ENCODE measurements around the gene PRPH2.
"Not testable (repeated sequence)": the region's sequence is repeated elsewhere in the genome, so short reads cannot be mapped to it uniquely, and the experiment has no call there.

The PRPH2 gene

DNA sequence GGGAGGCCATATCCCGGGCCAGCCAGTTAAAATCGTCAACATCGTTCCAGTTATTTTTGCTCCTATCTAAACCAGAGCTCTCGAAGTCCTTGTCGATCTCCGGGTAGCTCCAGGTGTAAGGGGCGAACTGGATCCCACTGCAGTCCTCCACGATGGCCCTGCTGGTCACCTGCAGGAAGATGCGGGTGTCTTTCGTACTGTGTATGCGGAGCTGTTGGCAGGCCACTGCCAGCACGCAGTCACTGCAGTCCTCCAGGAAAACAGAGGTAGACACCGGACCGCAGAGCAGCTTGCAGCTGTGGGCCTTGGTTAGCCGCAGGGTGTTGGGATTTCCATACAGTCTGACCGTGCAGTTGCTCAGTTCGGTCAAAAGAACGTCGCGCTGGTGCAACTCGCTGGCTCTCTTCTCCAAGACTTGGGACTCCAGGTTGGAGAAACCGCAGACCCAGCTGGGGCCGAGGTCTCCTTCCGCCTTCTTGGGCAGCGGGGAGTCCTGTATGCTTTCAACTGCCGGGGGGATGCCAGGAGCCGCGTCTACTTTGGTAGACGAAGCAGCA lies 22.8 kb upstream of the PRPH2 start:
- DNase-seq, result peak; percentile 16
- in situ Hi-C loops (cut with HindIII; ENCODE audit: low pct_ligation_motif_present, low pct_unique_long_range_greater_than_20kb, low sequenced_read_pairs), result no loop called here

DNA sequence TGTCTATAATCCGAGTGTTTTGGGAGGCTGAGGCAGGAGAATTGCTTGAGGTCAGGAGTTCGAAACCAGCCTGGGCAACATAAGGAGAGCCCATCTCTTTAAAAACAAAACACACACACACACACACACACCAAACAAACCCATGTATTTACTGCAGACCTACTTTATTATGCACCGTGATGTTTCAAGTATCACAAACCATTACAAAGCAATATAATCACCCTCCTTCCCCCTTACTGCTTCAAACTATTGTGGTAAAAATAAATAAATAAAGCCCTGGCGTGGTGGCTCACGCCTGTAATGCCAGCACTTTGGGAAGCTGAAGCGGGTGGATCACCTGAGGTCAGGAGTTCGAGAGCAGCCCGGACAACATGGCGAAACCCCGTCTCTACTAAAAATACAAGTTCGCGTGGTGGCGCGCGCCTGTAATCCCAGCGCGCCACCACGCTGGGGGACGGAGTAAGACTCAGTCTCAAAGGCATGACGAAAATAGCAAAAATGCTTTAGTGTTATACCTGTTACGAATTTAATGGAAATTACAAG lies 22.0 kb upstream of the PRPH2 start:
- in situ Hi-C loops (cut with HindIII; ENCODE audit: low pct_ligation_motif_present, low pct_unique_long_range_greater_than_20kb, low sequenced_read_pairs), result no loop called here
- DNase-seq, result no peak

DNA sequence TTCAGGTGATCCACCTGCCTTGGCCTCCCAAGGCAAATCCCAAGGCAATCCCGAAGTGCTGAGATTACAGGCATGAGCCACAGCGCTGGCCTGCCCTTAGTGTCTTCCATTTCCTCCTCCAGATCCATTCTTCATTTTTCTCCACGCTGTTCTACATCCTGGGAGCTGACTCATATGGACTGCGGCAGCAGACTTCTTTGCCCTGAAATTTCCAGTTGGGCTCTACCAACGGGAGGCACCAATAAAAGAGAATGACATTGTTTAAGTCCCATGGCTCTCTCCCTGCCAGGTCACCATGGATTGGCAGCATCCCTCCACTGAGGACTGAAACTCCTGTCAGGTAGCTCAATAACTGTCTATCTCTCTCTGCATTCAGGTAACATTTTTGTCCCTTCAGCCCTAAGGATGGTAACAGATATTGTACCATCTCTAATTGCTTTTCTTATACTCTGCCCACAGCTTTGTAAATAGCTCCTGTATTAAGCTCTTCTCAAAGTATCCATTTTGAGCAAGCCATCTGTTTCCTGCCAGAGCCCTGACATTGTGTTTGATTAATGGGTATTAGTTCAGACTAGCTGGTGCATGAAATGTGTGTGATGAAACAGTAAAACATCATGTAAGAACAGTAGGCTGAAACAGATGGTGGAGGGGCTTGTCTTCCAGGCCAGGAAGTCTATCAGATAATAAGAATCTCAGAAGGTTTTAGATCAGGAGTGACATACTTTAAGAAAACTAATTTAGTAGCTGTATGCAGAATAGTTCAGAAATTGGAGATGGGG lies 19.9 kb upstream of the PRPH2 start:
- in situ Hi-C loops (cut with HindIII; ENCODE audit: low pct_ligation_motif_present, low pct_unique_long_range_greater_than_20kb, low sequenced_read_pairs), result no loop called here
- DNase-seq, result peak; percentile 13

DNA sequence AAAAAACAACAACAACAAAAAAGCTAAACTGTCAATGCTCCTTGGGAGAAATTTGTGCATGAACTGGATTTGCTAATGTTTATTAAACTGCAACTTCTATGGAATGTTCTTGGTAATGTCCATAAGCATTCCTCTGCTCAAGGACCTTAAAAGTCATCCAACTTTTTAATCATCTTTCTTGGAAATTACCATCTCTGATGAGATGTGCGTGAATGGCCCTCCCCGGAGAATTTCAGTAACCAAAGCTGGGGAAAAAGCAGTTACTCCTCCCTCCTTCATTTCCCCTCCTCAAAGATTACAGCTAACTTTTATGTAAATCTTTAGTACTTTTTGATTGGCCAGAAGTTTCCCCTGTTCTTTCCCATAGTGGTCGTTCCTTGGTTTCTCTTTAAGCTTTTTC lies 18.3 kb upstream of the PRPH2 start:
- no peak for DNase-seq
- in situ Hi-C loops (cut with HindIII; ENCODE audit: low pct_ligation_motif_present, low pct_unique_long_range_greater_than_20kb, low sequenced_read_pairs), result no loop called here

DNA sequence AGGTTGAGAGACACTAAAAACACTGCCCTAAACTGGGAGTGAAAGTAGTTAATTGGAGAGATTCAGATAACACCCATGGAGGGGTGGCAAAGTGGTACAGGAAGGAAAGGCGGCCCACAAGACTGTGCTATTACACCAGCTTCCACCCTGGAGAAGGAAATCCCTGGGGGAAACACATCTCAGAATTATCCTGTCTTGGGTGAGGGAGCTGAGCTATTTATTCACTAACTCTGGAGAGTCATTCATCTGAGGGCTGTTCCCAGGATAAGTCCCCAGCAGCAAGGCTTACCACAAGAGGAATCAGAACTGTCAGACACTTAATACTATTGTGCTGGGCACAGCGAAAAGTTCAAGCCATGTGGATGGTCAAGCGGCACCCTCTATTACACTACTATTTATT lies 13.6 kb upstream of the PRPH2 start:
- in situ Hi-C loops (cut with HindIII; ENCODE audit: low pct_ligation_motif_present, low pct_unique_long_range_greater_than_20kb, low sequenced_read_pairs), result no loop called here
- peak; percentile 83 for DNase-seq

DNA sequence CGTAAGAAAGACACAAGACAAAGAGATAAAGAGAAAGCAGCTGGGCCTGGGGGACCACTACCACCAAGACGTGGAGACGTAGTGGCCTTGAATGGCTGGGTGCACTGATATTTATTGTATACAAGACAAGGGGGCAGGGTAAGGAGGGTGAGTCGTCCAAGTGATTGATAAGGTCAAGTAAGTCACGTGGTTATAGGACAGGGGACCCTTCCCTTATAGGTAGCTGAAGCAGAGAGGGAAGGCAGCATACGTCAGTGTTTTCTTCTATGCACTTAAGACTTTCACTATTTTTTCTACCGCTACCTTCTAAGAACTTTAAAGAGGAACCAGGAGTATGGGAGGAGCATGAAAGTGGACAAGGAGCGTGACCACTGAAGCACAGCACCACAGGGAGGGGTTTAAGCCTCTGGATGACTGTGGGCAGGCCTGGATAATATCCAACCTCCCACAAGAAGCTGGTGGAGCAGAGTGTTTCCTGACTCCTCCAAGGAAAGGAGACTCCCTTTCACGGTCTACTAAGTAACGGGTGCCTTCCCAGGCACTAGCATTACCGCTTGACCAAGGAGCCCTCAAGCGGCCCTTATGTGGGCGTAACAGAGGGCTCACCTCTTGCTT lies 11.6 kb upstream of the PRPH2 start:
- DNase-seq, result peak; percentile 81

DNA sequence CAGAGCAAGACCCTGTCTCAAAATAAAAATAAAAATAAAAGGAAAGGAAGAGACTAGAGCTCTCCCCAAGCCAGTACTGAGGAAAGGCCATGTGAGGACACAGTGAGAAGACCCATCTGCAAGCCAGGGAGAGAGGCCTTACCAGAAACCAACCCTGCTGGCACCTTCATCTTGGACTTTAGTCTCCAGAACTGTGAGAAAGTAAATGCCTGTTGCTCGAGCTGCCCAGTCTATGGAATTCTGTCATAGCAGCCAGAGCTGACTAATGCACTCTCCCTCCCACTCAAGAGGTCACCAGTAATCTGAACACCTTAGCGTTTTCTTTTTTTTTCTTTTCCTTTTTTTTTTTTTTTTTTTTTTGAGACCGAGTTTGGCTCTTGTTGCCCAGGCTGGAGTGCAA lies 7.3 kb upstream of the PRPH2 start:
- in situ Hi-C loops (cut with HindIII; ENCODE audit: low pct_ligation_motif_present, low pct_unique_long_range_greater_than_20kb, low sequenced_read_pairs), result no loop called here
- DNase-seq, result no peak

More for the DNA sequence above, 11.6 kb upstream of the PRPH2 start:
- in situ Hi-C loops (cut with HindIII; ENCODE audit: low pct_ligation_motif_present, low pct_unique_long_range_greater_than_20kb, low sequenced_read_pairs), result not testable (repeated sequence)

DNA sequence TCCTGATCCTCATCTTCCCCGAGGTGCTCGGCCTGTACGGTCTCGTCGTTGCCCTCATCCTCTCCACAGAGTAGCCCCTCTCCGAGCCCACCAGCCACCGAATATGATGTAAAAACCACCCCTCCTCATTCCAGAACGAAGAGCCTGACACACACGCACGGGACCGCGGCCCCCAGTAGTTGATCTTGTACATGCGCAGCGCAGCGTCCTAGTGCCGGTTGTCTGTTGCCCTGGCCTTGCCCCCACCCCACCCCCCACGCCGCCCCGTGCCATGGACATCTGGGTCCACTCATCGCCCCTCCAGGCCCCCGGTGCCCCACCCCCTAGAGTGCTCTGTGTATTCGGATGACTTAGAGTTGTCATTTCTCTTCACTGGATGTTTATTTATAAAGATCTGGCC lies 5.2 kb upstream of the PRPH2 start:
- no peak for DNase-seq
- in situ Hi-C loops (cut with HindIII; ENCODE audit: low pct_ligation_motif_present, low pct_unique_long_range_greater_than_20kb, low sequenced_read_pairs), result no loop called here

DNA sequence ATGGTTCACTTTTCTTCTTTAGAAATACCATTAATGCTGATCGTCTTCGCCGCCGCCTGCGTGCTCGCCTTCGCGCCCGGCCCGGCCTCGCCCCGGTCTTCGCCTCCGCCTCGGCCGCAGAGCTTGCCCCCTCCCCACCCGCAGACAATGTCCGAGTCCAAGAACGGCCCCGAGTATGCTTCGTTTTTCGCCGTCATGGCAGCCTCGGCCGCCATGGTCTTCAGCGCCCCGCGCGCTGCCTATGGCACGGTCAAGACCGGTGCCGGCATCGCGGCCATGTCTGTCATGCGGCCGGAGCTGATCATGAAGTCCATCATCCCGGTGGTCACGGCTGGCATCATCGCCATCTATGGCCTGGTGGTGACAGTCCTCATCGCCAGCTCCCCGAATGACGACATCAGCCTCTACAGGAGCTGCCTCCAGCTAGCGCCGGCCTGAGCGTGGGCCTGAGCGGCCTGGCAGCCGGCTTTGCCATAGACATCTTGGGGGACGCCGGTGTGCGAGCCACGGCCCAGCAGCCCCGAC lies 4.8 kb upstream of the PRPH2 start:
- no peak for DNase-seq
- in situ Hi-C loops (cut with HindIII; ENCODE audit: low pct_ligation_motif_present, low pct_unique_long_range_greater_than_20kb, low sequenced_read_pairs), result no loop called here

DNA sequence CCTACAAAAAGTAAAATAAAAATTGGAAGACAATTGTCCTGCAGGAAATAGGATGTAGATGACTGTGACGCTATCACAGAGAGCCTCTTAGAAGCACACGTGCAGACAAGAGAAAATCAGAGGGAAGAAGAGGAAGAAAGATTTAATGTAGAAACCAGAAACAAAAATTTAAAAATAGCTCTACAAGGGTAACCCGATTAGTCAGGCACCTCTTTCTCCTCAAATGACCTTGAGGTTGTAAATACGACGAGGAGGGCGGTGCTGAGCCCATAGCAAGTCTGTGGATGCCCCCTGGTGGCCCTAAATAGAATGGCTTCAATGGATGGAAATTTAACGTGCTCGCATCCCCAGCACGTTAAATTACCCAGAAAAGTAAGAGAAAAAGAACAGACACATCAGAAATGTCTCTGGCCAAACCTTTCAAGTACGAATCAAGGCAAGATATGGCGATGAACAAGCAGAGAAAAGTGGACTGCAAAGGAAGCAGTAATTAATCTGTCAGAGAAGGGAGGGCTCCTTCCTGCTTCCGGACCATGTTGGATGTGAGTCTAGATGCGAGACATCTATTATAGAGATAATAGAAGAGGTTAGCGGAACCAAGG lies 4.2 kb upstream of the PRPH2 start:
- peak; percentile 68 for DNase-seq
- in situ Hi-C loops (cut with HindIII; ENCODE audit: low pct_ligation_motif_present, low pct_unique_long_range_greater_than_20kb, low sequenced_read_pairs), result no loop called here

DNA sequence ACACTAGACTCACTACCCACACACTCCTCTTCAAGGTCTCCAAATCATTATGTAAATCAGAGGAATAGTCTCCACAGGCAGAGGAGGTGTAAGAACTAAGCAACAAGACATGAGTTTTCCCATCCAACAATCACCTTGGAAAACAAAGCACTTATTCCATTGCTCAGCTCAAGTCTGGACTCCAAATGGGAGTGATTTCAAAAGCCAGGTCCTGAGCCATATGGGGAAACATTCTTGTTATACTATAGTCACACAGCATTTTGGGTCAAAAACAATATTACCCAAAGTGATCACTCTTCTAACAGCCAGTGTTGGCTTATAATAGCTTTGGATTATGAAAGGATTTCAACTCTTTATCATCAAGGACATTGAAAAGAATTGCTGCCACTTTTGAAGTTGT lies 3.6 kb upstream of the PRPH2 start:
- in situ Hi-C loops (cut with HindIII; ENCODE audit: low pct_ligation_motif_present, low pct_unique_long_range_greater_than_20kb, low sequenced_read_pairs), result no loop called here

DNA sequence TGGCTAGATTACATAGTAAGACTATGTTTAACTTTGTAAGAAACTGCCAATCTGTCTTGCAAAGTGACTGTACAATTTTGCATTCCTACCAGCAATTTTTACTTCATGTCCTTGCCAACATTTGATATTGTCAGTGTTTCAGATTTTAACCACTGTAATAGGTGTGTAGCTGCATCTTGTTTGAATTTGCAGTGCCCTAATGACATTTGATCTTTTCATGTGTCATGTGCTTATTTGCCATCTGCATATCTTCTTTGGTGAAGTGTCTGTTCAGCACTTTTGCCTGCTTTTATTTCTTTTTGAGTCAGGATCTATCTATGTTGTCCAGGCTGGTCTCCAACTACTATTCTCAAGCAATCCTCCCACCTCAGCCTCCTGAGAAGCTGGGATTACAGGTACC lies 2.4 kb upstream of the PRPH2 start:
- DNase-seq, result no peak
- in situ Hi-C loops (cut with HindIII; ENCODE audit: low pct_ligation_motif_present, low pct_unique_long_range_greater_than_20kb, low sequenced_read_pairs), result no loop called here

More for the DNA sequence above, 3.6 kb upstream of the PRPH2 start:
- DNase-seq, result no peak

DNA sequence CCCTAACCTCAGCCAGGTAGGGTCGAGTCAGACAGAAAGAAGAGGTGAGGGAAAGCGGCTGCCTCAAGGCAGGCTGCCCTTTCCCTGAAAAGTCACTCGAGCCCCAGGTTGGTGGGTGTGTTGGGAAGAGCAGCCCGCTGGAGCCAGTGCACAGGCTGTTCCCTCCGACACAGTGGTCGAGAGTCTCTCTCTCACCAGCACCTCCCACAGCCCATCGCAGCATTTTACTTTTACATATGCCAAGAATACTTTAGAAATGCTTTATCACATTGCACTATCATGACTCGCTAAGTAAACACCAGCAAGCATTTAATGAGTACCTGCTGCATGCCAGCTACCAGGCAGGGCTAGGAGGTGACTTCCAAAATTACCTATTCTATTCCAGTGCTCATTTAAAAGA lies 1.7 kb downstream of the PRPH2 start:
- in situ Hi-C loops (cut with HindIII; ENCODE audit: low pct_ligation_motif_present, low pct_unique_long_range_greater_than_20kb, low sequenced_read_pairs), result no loop called here
- DNase-seq, result peak; percentile 13

DNA sequence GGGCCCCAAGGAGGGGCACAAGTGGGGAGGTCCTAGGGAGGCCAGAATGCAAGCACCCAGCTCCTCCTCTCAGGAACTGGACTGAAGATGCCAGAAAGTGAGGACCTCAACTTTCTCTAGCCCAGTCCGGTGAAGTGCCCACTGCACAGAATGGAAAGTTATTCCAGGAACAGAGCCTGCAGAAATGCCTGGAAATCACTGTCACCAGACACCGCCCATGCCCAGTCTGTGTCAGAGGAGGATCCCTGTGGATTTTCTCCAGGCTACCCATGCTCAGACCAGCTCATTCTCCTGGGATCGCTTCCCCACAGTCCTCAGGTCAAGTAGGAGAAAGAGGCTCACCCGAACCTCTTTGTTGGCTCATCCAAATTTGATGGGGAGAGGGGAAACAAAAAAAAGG lies 6.5 kb downstream of the PRPH2 start:
- in situ Hi-C loops (cut with HindIII; ENCODE audit: low pct_ligation_motif_present, low pct_unique_long_range_greater_than_20kb, low sequenced_read_pairs), result no loop called here
- DNase-seq, result no peak

DNA sequence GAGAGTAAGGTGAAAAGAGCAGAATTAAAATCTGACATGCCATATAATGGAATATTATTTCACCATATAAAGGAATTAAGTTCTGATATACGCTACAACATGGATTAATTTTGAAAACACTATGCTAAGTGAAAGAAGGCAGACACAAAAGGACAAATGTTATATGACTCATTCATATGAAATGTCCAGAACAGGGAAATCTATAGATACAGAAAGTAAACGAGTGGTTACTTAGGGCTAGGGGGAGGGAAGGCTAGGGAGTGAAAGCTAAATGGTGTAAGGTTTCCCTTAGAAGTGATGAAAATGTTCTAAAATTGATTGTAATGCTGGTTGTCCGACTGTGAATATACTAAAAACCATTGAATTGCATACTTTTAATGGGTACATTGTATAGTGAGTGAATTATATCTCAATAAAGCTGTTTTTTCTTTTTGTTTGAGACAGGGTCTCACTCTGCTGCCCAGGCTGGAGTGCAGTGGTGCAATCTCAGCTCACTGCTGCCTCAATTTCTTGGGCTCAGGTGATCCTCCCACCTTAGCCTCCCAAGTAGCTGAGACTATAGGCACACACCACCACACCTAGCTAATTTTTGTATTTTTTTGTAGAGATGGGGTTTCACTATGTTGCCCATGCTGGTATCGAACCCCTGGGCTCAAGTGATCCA lies 8.2 kb downstream of the PRPH2 start:
- in situ Hi-C loops (cut with HindIII; ENCODE audit: low pct_ligation_motif_present, low pct_unique_long_range_greater_than_20kb, low sequenced_read_pairs), result no loop called here
- DNase-seq, result no peak

DNA sequence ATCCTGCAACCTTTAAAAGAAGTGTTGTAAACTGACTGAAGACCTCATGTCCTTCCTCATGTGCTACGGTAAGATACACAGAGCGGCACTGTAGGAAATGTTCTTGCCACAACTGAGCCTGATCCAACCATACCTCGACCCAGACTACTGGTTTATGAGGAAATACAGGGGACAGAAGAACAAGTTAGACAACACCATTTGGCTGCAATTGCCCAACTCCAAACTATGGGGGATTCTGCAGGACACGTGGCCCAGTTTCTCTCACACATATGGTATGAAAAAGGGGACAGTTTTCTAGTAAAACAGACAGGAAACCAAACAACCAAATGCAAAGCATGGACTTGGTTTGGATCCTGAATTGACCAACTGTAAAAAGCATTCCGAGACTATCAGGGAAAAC lies 10.5 kb downstream of the PRPH2 start:
- no peak for DNase-seq
- in situ Hi-C loops (cut with HindIII; ENCODE audit: low pct_ligation_motif_present, low pct_unique_long_range_greater_than_20kb, low sequenced_read_pairs), result no loop called here

DNA sequence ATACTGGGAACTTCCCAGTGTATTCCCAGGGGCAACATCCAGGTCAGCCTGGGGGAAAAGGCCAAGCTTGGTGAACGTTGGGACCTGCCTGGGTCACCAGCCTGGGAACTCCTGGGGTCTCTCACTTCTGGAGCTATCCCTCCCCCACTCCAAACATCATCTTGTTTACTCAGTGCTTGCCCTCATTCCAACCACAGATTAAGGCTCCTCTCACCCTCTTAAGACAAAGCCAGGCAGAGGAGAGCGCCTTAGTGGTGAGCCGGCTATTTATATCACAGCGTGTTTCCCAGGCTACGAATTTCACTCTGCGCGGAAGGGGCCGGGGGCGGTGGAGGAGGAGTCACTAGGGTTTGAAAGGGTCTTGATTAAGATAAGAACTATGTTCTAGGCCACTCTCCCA lies 12.1 kb downstream of the PRPH2 start:
- in situ Hi-C loops (cut with HindIII; ENCODE audit: low pct_ligation_motif_present, low pct_unique_long_range_greater_than_20kb, low sequenced_read_pairs), result no loop called here
- no peak for DNase-seq

DNA sequence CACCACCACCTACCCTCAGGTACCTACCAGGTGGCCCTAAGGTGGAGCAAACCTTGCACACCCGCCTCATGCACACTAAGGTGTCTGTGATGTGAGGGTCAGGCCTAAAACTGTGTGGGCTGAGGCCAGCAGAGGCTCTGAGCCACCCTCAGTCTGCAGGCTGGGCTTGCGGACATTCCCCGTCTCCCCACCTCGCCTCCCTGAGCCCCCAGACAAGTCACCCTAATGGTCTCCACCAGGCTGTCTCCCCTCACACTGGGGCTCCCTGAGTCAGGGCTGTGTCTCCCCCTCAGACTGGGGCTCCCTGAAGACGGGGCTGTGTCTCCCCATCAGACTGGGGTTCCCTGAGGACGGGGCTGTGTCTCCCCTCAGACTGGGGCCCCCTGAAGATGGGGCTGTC lies 12.5 kb downstream of the PRPH2 start:
- in situ Hi-C loops (cut with HindIII; ENCODE audit: low pct_ligation_motif_present, low pct_unique_long_range_greater_than_20kb, low sequenced_read_pairs), result no loop called here
- no peak for DNase-seq

DNA sequence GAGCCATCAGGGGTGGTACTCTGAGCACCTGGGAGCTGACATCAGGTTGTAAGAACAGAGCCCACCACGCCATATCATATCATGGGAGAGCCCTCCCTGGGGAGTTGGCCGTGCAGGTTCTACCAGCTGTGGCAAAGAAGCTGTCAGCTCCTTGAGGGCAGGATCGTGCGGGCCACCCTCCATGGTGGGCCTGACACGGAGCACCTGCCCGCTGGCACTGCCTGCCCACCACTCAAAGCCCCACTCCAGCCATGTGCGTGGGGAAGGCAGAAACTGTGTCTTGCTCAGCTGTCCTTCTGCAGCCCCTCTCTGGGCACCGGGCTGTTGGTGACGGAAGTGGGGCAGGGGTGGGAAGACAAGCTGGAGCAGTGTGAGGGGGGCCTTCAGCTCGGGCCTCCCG lies 14.3 kb downstream of the PRPH2 start:
- DNase-seq, result no peak

More for the DNA sequence above, 14.3 kb downstream of the PRPH2 start:
- in situ Hi-C loops (cut with HindIII; ENCODE audit: low pct_ligation_motif_present, low pct_unique_long_range_greater_than_20kb, low sequenced_read_pairs), result no loop called here

Measured in ACHN (cell line).